Brain microvascular endothelial cell (primary cell): ENCODE data around the gene AHDC1.

ENCODE experiments used
- DNase-seq: peaks from one replicate; pipeline ENCODE4 v3.0.0-alpha.2; 2020
- H3K27ac ChIP-seq: fragments of 250-450 bp; sonication (Bioruptor Pico); 2 replicates; pipeline ENCODE4 v1.5.1; 2020; ENCODE audit warnings: mild to moderate bottlenecking, moderate library complexity
- H3K27me3 ChIP-seq: fragments of 250-450 bp; sonication (Bioruptor Pico); replicated peaks from 2 replicates; pipeline ENCODE4 v1.5.1; 2020; ENCODE audit warnings: mild to moderate bottlenecking
- H3K36me3 ChIP-seq: fragments of 250-450 bp; sonication (Bioruptor Pico); replicated peaks from 2 replicates; pipeline ENCODE4 v1.5.1; 2020; ENCODE audit warnings: mild to moderate bottlenecking
- H3K4me3 ChIP-seq: 2 replicates; pipeline ENCODE4 v1.5.1; 2011; ENCODE audit warnings: low read depth, mild to moderate bottlenecking, control low read depth, low read length, moderate library complexity
- in situ Hi-C: cut with HindIII; loops from 2 replicates; pipeline ENCODE4 v1.10.0; 2017; ENCODE audit warnings: low sequenced_read_pairs, low pct_ligation_motif_present
- TF ChIP-seq, protein P1 (sequence below): IDR thresholded peaks from 2 replicates; pipeline ENCODE4 v1.5.1; 2011; ENCODE audit warnings: low read depth, mild to moderate bottlenecking, moderate library complexity, low read length, control low read depth, inconsistent platforms; ENCODE audit errors: missing control alignments

The AHDC1 gene

DNA sequence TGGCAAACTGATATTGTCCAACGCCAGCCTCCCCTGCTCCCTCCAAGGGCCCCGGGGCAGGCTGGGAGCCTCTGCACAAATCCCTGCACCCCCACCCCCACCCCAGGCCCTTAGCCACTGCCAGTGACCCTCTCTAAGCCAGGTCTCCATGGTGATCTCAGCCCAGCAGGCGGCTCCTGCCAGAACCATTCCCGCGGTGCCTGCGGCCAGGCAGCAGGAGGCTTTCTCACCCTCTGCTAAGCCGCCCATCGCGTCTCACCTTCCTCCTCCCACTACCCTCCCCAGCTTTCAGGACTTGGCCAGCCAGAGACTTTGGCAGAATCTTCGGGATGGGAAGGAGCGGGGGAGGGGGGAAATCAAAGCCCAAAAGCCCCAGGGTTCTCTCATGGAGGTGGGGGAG lies 67.2 kb downstream of the AHDC1 start:
- TF ChIP-seq, protein P1, sequence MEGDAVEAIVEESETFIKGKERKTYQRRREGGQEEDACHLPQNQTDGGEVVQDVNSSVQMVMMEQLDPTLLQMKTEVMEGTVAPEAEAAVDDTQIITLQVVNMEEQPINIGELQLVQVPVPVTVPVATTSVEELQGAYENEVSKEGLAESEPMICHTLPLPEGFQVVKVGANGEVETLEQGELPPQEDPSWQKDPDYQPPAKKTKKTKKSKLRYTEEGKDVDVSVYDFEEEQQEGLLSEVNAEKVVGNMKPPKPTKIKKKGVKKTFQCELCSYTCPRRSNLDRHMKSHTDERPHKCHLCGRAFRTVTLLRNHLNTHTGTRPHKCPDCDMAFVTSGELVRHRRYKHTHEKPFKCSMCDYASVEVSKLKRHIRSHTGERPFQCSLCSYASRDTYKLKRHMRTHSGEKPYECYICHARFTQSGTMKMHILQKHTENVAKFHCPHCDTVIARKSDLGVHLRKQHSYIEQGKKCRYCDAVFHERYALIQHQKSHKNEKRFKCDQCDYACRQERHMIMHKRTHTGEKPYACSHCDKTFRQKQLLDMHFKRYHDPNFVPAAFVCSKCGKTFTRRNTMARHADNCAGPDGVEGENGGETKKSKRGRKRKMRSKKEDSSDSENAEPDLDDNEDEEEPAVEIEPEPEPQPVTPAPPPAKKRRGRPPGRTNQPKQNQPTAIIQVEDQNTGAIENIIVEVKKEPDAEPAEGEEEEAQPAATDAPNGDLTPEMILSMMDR = peak; percentile 22
- H3K4me3 ChIP-seq = no peak overlapping the region
- no peaks in the 10 kb centered on the region for H3K27me3 ChIP-seq
- DNase-seq = peak; percentile 59
- H3K27ac ChIP-seq = no peak overlapping the region
- H3K36me3 ChIP-seq = peaks cover 5% of the 10 kb centered on the region
- in situ Hi-C loops = no loop called here

DNA sequence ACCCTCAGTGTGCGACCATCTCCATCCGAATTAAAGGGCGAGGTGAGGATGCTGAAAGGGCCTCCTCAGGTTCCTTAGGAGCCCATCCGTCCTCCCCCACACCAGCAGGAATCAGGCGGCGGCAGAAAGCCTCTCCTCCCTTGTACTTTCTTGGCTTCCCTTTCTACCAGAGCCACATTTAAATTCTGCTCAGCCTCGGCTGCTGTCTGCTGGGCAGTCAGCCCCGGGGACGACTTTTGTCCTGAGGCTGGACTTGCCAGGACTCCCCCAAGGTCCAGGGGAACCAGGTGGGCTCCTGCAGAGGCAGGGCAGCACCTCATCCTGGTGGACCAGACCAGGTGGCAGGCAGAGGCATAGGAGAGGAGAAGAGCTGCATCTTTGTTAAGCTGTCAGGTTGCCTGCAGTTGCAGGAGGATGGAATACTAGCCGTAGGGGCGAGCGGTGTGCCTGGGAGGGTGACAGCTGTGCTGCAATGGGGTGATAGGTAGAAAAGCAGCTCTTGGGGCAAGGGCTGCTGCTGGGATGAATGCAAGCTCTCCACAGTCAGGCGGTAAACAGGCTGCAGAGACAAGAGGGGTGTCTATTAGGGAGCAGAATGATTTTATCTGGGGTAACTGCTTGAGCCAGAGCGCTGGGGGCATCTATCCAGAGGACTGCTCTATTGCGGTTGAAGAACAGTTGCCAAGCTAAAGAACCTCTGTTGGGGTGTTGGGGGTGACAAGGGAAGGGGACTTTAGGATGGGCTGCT lies 67.8 kb downstream of the AHDC1 start:
- TF ChIP-seq, protein P1 = no peak
- DNase-seq = no peak
- H3K36me3 ChIP-seq = peaks cover 5% of the 10 kb centered on the region
- H3K27me3 ChIP-seq = no peaks in the 10 kb centered on the region
- no peak overlapping the region for H3K27ac ChIP-seq
- H3K4me3 ChIP-seq = no peak overlapping the region
- in situ Hi-C loops = no loop called here

DNA sequence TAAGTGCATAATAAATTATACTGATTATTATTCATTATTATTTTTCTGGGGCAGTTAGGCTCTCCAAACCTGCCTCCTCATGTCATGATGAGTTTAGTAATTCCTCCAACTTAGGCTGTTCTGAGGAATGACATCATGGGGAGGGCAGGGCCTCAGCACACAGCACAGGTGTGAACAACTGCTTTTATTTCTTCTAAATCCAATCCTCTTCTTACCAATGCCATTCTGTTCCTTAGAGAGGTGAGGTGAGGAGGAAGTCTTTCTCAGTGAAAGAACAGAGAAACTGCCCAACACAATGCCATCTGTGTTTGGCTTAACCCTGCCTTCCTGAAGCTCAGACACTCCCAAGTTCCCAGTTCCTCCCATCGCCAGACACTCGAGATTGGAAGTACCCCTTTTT lies 68.6 kb downstream of the AHDC1 start:
- H3K27ac ChIP-seq = no peak overlapping the region
- no peaks in the 10 kb centered on the region for H3K27me3 ChIP-seq
- no peak overlapping the region for H3K4me3 ChIP-seq
- in situ Hi-C loops = no loop called here
- TF ChIP-seq, protein P1 = no peak
- DNase-seq = no peak
- peaks cover 5% of the 10 kb centered on the region for H3K36me3 ChIP-seq

DNA sequence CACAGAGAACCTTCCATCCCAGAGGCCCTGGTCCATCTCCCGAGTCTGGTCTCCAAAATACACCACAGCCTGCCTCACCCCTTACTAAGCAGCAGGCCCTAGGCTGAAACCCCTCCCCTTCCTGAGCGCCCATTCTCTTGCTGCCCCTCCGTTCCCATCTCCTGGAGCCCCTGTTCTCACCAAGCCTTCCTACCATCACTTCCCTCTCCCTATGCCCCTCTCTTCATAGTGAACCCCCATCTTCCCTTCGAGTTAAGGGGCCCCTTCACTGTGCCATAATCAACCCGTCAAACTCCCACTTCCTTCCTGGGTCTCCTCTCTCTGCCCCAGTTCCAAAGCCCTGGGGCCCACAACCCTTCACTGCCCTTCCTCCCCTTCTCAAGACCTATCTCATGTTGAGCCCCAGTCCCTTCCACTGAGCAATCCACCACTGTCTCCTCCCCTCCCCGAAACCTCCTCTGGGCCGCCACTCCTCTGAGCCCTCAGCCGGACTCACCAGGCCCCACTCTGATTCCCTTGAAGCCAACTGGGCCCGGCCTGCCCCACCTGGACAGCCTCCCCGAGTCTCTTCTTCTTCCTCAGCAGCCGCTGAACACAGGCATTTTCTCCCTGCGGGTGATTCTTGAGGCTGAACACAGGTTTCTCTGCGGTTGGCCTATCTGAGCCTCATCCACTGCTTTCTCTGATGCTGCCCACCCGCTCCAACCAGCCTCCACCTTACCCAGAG lies 71.8 kb downstream of the AHDC1 start:
- Histone ChIP-seq H3K27ac (no peak overlapping the region), H3K27me3 (no peaks in the 10 kb centered on the region), H3K4me3 (no peak overlapping the region), H3K36me3 (peaks cover 5% of the 10 kb centered on the region)
- no peak for DNase-seq
- in situ Hi-C loops = no loop called here
- TF ChIP-seq, protein P1 = no peak

DNA sequence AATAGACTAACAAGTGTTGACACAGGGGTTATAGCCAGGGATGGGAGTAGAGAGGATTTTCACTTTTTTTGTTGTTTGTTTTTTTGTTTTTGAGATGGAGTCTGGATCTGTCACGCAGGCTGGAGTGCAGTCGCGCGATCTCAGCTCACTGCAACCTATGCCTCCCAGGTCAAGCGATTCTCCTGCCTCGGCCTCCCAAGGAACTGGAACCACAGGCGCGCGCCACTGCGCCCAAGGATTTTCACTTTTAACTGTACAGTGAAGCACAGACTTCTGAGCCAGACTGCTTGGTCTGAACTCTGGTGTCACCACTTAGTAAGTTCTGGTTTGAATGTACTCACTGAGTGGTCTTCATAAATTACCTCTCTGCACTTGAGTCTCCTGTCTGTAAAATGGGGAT lies 73.8 kb downstream of the AHDC1 start:
- H3K36me3 ChIP-seq = peaks cover 5% of the 10 kb centered on the region
- in situ Hi-C loops = no loop called here
- no peaks in the 10 kb centered on the region for H3K27me3 ChIP-seq
- DNase-seq = no peak
- TF ChIP-seq, protein P1 = no peak
- no peak overlapping the region for H3K27ac ChIP-seq
- H3K4me3 ChIP-seq = no peak overlapping the region
